HepG2 (cell line): ENCODE measurements around the gene RASL10A. TPM values are rescaled to one million over a fixed set of nuclear protein-coding genes. Genes with fewer than 3 reads are reported as not detected.
A peak's percentile ranks its signal among the peaks of the same experiment; 100 is the strongest.

Experiments
- ARNT2 ChIP-seq: sonication (generic); formaldehyde crosslinking; IDR thresholded peaks from 2 replicates; pipeline ENCODE4 v1.8.0; 2022; ENCODE audit warnings: mild to moderate bottlenecking, low read depth, missing genetic modification reagents, moderate library complexity
- EED ChIP-seq: sonication (generic); formaldehyde crosslinking; IDR thresholded peaks from 2 replicates; pipeline ENCODE4 v1.5.0; 2020; ENCODE audit warnings: mild to moderate bottlenecking, missing genetic modification reagents
- ELF3 ChIP-seq: IDR thresholded peaks from 2 replicates; pipeline ENCODE4 v1.6.1; 2016; ENCODE audit warnings: missing genetic modification reagents, missing compliant biosample characterization
- GFI1 ChIP-seq: sonication (generic); formaldehyde crosslinking; IDR thresholded peaks from 2 replicates; pipeline ENCODE4 v1.5.0; 2020; ENCODE audit warnings: missing genetic modification reagents, mild to moderate bottlenecking, borderline replicate concordance
- HES4 ChIP-seq: sonication (generic); formaldehyde crosslinking; IDR thresholded peaks from 2 replicates; pipeline ENCODE4 v1.9.0; 2021; ENCODE audit warnings: mild to moderate bottlenecking, missing genetic modification reagents, borderline replicate concordance
- HNF4G ChIP-seq, 2 experiments: sonication (generic) in 1 of 2; formaldehyde crosslinking in 1 of 2; IDR thresholded peaks; 2 replicates each; pipeline versions ENCODE4 v1.4.0 to v1.6.1; 2011 to 2020; ENCODE audit warnings: borderline replicate concordance in 2 of 2, low read depth in 2 of 2, mild to moderate bottlenecking in 2 of 2, low read length in 1 of 2, missing genetic modification reagents in 1 of 2, moderate library complexity in 1 of 2
- HOXA5 ChIP-seq: sonication (generic); formaldehyde crosslinking; IDR thresholded peaks from 2 replicates; pipeline ENCODE4 v1.4.0; 2020; ENCODE audit warnings: missing genetic modification reagents
- RXRB ChIP-seq: IDR thresholded peaks from 2 replicates; pipeline ENCODE4 v1.6.1; 2016; ENCODE audit warnings: borderline replicate concordance, missing genetic modification reagents, missing compliant biosample characterization
- SMARCC2 ChIP-seq: fragments of 450-650 bp; IDR thresholded peaks from 2 replicates; pipeline ENCODE4 v1.6.1; 2017; ENCODE audit warnings: antibody characterized with exemption, mild to moderate bottlenecking
- SNAI1 ChIP-seq: sonication (generic); formaldehyde crosslinking; IDR thresholded peaks from 2 replicates; pipeline ENCODE4 v1.5.0; 2020; ENCODE audit warnings: mild to moderate bottlenecking, missing genetic modification reagents, borderline replicate concordance
- SNAPC2 ChIP-seq: sonication (generic); formaldehyde crosslinking; IDR thresholded peaks from 2 replicates; pipeline ENCODE4 v1.8.1; 2022; ENCODE audit warnings: mild to moderate bottlenecking, missing genetic modification reagents
- TBP ChIP-seq: sonication (generic); formaldehyde crosslinking; IDR thresholded peaks from 2 replicates; pipeline ENCODE4 v1.5.0; 2020; ENCODE audit warnings: missing genetic modification reagents
- TEF ChIP-seq: sonication (generic); formaldehyde crosslinking; IDR thresholded peaks from 2 replicates; pipeline ENCODE4 v1.5.0; 2020; ENCODE audit warnings: missing genetic modification reagents
- THAP11 ChIP-seq: IDR thresholded peaks from 2 replicates; pipeline ENCODE4 v1.6.1; 2016; ENCODE audit warnings: missing biosample characterization, missing genetic modification reagents
- ZFP36L1 ChIP-seq: sonication (generic); formaldehyde crosslinking; IDR thresholded peaks from 2 replicates; pipeline ENCODE4 v1.8.0; 2022; ENCODE audit warnings: mild to moderate bottlenecking, missing genetic modification reagents, moderate library complexity
- ZKSCAN5 ChIP-seq: sonication (generic); formaldehyde crosslinking; IDR thresholded peaks from 2 replicates; pipeline ENCODE4 v1.5.1; 2020; ENCODE audit warnings: mild to moderate bottlenecking, missing genetic modification reagents
- ZNF251 ChIP-seq: sonication (generic); formaldehyde crosslinking; IDR thresholded peaks from 2 replicates; pipeline ENCODE4 v1.9.0; 2021; ENCODE audit warnings: mild to moderate bottlenecking, missing genetic modification reagents
- ZNF547 ChIP-seq: sonication (generic); formaldehyde crosslinking; IDR thresholded peaks from 2 replicates; pipeline ENCODE4 v1.5.1; 2020; ENCODE audit warnings: mild to moderate bottlenecking, missing genetic modification reagents
- ZNF616 ChIP-seq: sonication (generic); formaldehyde crosslinking; IDR thresholded peaks from 2 replicates; pipeline ENCODE4 v1.5.0; 2020; ENCODE audit warnings: low read depth, mild to moderate bottlenecking, missing genetic modification reagents
- polyA plus RNA-seq, 8 experiments: library from polyadenylated mRNA; depleted of rRNA in 3 of 8; stranded (reverse) in 7 of 8; unstranded in 1 of 8; fragments of >200 nt; fragmentation: Illumina TruSeq in 4 of 8; extraction: Trizol in 4 of 8; gene quantifications; 2 replicates each; pipeline versions ENCODE4 v1.2.1 to v1.2.3, GENCODE V29; 2011 to 2016; ENCODE audit warnings: low read depth in 4 of 8, missing spikeins in 1 of 8, mixed read lengths in 1 of 8; ENCODE audit not compliant: insufficient read depth in 1 of 8
- total RNA-seq, 5 experiments: library from RNA; depleted of rRNA; stranded (reverse); fragments of >200 nt; fragmentation: Illumina TruSeq; extraction: Trizol; gene quantifications; 2 replicates each; pipeline ENCODE4 v1.2.3, GENCODE V29; 2016; ENCODE audit warnings: low read depth in 1 of 5
- TF ChIP-seq, protein P1 (sequence below): sonication (generic); formaldehyde crosslinking; IDR thresholded peaks from 2 replicates; pipeline ENCODE4 v1.4.0; 2020; ENCODE audit warnings: missing genetic modification reagents, mild to moderate bottlenecking, borderline replicate concordance
- TF ChIP-seq, protein P2 (sequence below): sonication (generic); formaldehyde crosslinking; IDR thresholded peaks from 2 replicates; pipeline ENCODE4 v1.4.0; 2020; ENCODE audit warnings: mild to moderate bottlenecking, missing genetic modification reagents

The RASL10A gene
- total and polyA plus RNA-seq, 2 of the 13 experiments (the other 11 are each of a cell fraction or from before 2014, with no cell fraction given) = 0.05 to 0.22 TPM

DNA sequence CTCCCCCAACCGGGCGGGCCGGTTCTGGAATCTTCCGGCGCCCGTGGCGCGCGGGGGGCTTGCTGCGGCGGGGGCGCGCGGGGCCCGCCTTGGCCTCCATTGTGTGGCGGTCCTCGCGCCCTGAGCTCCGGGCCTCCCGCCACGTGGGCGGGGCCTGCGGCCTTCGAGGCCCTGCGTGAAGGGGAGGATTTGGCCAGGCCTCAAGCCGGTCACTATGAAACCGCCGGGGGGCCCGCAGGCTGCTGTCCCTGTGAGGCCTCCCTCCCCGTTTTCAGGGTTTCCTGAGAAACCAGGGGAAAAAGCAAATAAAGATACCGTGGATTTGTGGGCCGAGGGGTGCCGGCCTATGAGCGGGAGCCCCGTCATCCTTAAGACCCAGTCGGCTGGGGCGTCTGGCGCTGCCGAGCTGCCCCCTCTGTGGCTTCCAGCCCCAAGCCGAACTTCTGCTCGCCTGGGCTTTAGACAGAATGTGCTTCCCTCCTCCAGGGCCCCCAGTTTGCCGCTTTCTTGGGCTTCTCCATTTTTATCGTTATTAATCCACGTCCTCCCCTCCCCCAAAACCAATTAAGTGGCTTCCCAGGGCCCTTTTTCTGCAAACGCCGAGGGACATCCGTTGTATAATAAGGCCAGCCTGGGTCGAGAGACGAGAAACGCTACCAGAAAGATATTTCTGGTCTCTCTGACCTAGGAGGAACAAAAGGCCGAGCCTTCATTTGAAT is 46.8 kb downstream of the RASL10A start (continued):
- TF ChIP-seq ARNT2 (CRISPR knock-in tag) (0 out of 2 replicates have a peak, but pooled peaks have one; percentile 54), HOXA5 (CRISPR knock-in tag) (0 out of 2 replicates have a peak, but pooled peaks have one; percentile 22), SNAI1 (CRISPR knock-in tag) (no peak), SNAPC2 (CRISPR knock-in tag) (no peak), ZKSCAN5 (CRISPR knock-in tag) (no peak), ELF3 (peak; percentile 3; the same call in 1 of the 2 replicates), ZNF616 (no peak), SMARCC2 (no peak), HES4 (CRISPR knock-in tag) (peak; percentile 92), EED (CRISPR knock-in tag) (peak; percentile 45; the same call in 1 of the 2 replicates), ZNF251 (CRISPR knock-in tag) (no peak), RXRB (CRISPR knock-in tag) (no peak), HNF4G (IDR thresholded peaks at IDR 0.05; ENCODE audit: borderline replicate concordance, low read depth, low read length) (0 out of 2 replicates have a peak, but pooled peaks have one; percentile 22), HNF4G (CRISPR knock-in tag; IDR thresholded peaks at IDR 0.05; ENCODE audit: borderline replicate concordance, low read depth) (no peak), ZFP36L1 (CRISPR knock-in tag) (no peak; the same call in 1 of the 2 replicates), TEF (CRISPR knock-in tag) (peak; percentile 9; the same call in 1 of the 2 replicates), GFI1 (0 out of 2 replicates have a peak, but pooled peaks have one; percentile 20), ZNF547 (peak; percentile 94), TBP (CRISPR knock-in tag) (no peak), THAP11 (no peak)
- TF ChIP-seq, protein P1, sequence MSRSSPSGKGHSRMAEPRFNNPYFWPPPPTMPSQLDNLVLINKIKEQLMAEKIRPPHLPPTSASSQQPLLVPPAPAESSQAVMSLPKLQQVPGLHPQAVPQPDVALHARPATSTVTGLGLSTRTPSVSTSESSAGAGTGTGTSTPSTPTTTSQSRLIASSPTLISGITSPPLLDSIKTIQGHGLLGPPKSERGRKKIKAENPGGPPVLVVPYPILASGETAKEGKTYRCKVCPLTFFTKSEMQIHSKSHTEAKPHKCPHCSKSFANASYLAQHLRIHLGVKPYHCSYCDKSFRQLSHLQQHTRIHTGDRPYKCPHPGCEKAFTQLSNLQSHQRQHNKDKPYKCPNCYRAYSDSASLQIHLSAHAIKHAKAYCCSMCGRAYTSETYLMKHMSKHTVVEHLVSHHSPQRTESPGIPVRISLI = no peak; the same call in 1 of the 2 replicates
- TF ChIP-seq, protein P2, sequence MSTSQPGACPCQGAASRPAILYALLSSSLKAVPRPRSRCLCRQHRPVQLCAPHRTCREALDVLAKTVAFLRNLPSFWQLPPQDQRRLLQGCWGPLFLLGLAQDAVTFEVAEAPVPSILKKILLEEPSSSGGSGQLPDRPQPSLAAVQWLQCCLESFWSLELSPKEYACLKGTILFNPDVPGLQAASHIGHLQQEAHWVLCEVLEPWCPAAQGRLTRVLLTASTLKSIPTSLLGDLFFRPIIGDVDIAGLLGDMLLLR (CRISPR knock-in tag) = peak; percentile 48
- TF ChIP-seq, all 625 proteins: peak for 122
